T47D (cell line): ENCODE data around the gene DGKB.

Experiments used
- DNase-seq, 2 experiments: peaks; one replicate each; pipeline versions ENCODE4 v3.0.0 to v3.0.0-alpha.2; 2011 to 2012; ENCODE audit warnings: low read depth in 1 of 2, low spot score in 1 of 2
- JUND ChIP-seq: IDR thresholded peaks from 2 replicates; pipeline ENCODE4 v1.6.1; 2012; ENCODE audit warnings: low read depth
- in situ Hi-C: cut with HindIII; loops from 2 replicates; pipeline ENCODE4 v1.10.0; 2016; ENCODE audit warnings: low sequenced_read_pairs, low pct_unique_long_range_greater_than_20kb

The DGKB gene

DNA sequence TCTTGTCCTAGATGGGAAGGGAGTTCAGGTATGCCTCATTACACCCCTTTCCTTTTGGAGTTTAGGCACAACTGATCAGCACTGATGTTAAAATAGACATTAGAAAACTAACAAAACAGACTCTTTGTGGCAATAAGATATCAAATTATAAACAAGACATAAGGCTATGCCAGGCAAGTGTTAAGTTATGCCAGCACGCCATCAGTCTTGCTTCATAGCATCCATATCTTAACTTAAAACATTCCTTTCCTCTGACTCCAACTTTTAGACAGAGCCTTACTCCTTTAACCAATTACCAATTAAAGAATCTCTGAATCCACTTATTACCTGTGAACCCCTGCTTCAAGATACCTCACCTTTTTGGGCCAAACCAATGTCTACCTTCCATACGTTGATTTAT, 786.9 kb downstream of the DGKB start:
- no peak for TF ChIP-seq JUND
- DNase-seq, result no peak
- in situ Hi-C loops, result no loop called here

GRCh38 chr7:14104861-14105260, 797.7 kb downstream of the DGKB start:
- peak in 1 of 2 experiments; percentile 38 for DNase-seq
- in situ Hi-C loops, result no loop called here
- no peak for TF ChIP-seq JUND

GRCh38 chr7:14096159-14096558, 806.4 kb downstream of the DGKB start:
- no peak for TF ChIP-seq JUND
- in situ Hi-C loops, result no loop called here
- no peak for DNase-seq

DNA sequence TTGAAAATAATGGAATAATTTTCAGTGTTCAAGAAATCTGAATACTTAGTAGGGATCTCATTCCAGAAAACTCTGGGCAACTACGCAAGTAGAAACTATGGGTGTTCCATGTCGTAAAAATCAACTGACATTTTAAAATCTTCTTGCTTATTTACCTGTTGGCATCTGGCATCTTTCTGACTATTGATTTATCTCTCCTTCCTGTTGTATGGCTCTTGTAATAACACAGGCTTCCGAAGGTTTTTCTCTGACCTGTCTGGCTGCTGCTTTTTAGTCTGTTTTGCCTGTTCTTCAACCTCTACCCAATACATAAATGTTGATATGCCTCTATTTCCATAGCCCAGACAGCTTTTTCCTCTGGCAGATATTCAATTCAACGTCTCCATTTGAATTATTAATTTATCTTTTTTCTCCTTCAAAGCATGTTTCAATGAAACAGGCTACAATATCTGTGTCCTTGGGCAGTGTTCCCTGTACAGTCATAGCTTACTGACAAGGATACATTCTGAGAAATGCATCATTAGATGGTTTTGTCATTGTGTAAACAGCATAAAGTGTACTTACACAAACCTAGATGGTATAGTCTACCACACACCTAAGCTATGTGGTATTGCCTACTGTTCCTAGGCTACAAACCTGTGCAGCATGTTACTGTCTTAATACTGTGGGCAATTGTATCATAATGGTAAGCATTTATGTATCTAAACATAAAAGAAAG, 807.2 kb downstream of the DGKB start:
- in situ Hi-C loops, result no loop called here
- TF ChIP-seq JUND, result no peak
- peak in 1 of 2 experiments; percentile 30 for DNase-seq
